ENCODE data around the gene B3GLCT. TPM values are rescaled to one million over a fixed set of nuclear protein-coding genes. Genes with fewer than 3 reads are reported as not detected.

The B3GLCT gene
- total RNA-seq, 4 donors from 2014 or later, result 1.6 to 5.7 (median 3.9) TPM

GRCh38 chr13:31248965-31249539 lies 49.3 kb downstream of the B3GLCT start:
- in situ Hi-C loops (cut with MboI; ENCODE audit: low pct_ligation_motif_present in 1 of 4, low pct_unique_long_range_greater_than_20kb in 1 of 4, low sequenced_read_pairs in 3 of 4) (loop anchor here in 3 of 4 donors (25.0 kb wide), 1 partner anchor 488 kb away; the partner anchor contains the start of gene RXFP2 (in 3 of the 3)), intact Hi-C loops (cut with DNase I; ENCODE audit: low total_unique reads) (no loop called here)
- no peaks in the 10 kb centered on the region for H3K27me3 ChIP-seq
- DNase-seq, result no peak
- H3K4me3 ChIP-seq, result no peak overlapping the region
- H3K9me3 ChIP-seq, result no peaks in the 10 kb centered on the region
- H3K4me1 ChIP-seq, result peaks cover 0 to 36% (median 10%) of the 10 kb centered on the region in 4 donors
- TF ChIP-seq POLR2AphosphoS5 (IDR thresholded peaks at IDR 0.05) (no peak), CTCF (IDR thresholded peaks at IDR 0.05) (no peak), POLR2A (IDR thresholded peaks at IDR 0.05) (no peak), EP300 (IDR thresholded peaks at IDR 0.05; ENCODE audit: low read depth) (no peak)
- H3K36me3 ChIP-seq, result no peaks in the 10 kb centered on the region
- no peak overlapping the region for H3K27ac ChIP-seq
- 58 to 63% methylated on average over 4 of the region's 4 CpGs for WGBS, 2 donors (ENCODE audit: low coverage in 1 of 2)

GRCh38 chr13:31250435-31250834 lies 50.7 kb downstream of the B3GLCT start:
- in situ Hi-C loops (cut with MboI; ENCODE audit: low pct_ligation_motif_present in 1 of 4, low pct_unique_long_range_greater_than_20kb in 1 of 4, low sequenced_read_pairs in 3 of 4), result no loop called here
- Histone ChIP-seq H3K9me3 (peaks cover 0 to 4% of the 10 kb centered on the region in 2 donors), H3K4me1 (peaks cover 0 to 28% (median 10%) of the 10 kb centered on the region in 4 donors), H3K27ac (no peak overlapping the region), H3K4me3 (no peak overlapping the region), H3K36me3 (no peaks in the 10 kb centered on the region), H3K27me3 (no peaks in the 10 kb centered on the region)
- 62% methylated on average over 7 of the region's 7 CpGs; no CpG with 5 or more reads in 1 of the 2 donors for WGBS, 2 donors (ENCODE audit: low coverage in 1 of 2)
- TF ChIP-seq EP300 (IDR thresholded peaks at IDR 0.05; ENCODE audit: low read depth) (no peak), POLR2A (IDR thresholded peaks at IDR 0.05) (no peak), POLR2AphosphoS5 (IDR thresholded peaks at IDR 0.05) (no peak), CTCF (IDR thresholded peaks at IDR 0.05) (no peak)
- intact Hi-C loops (cut with DNase I; ENCODE audit: low total_unique reads), result no loop called here
- peak; percentile 43 for DNase-seq

- Histone ChIP-seq H3K27me3 (no peaks in the 10 kb centered on the region), H3K4me1 (no peaks in the 10 kb centered on the region), H3K36me3 (no peaks in the 10 kb centered on the region), H3K4me3 (no peak overlapping the region), H3K9me3 (peaks cover 4 to 5% of the 10 kb centered on the region in 2 donors), H3K27ac (no peak overlapping the region)
- intact Hi-C loops (cut with DNase I; ENCODE audit: low total_unique reads) (no loop called here), in situ Hi-C loops (cut with MboI; ENCODE audit: low pct_ligation_motif_present in 1 of 4, low pct_unique_long_range_greater_than_20kb in 1 of 4, low sequenced_read_pairs in 3 of 4) (no loop called here)
- DNase-seq, result no peak
- TF ChIP-seq POLR2AphosphoS5 (IDR thresholded peaks at IDR 0.05) (no peak), POLR2A (IDR thresholded peaks at IDR 0.05) (no peak), CTCF (IDR thresholded peaks at IDR 0.05) (no peak), EP300 (IDR thresholded peaks at IDR 0.05; ENCODE audit: low read depth) (no peak)
- WGBS, 2 donors (ENCODE audit: low coverage in 1 of 2), result 80 to 90% methylated on average over 2 of the region's 2 CpGs
Measured at GRCh38 chr13:31261241-31261640, 61.5 kb downstream of the B3GLCT start.

GRCh38 chr13:31263346-31263745 lies 63.6 kb downstream of the B3GLCT start:
- WGBS, 2 donors (ENCODE audit: low coverage in 1 of 2), result 92% methylated on average over 1 of the region's 1 CpG; no CpG with 5 or more reads in 1 of the 2 donors
- no peaks in the 10 kb centered on the region for H3K27me3 ChIP-seq

More at GRCh38 chr13:31263346-31263745, 63.6 kb downstream of the B3GLCT start:
- Histone ChIP-seq H3K9me3 (peaks cover 4% of the 10 kb centered on the region in 2 donors), H3K27ac (no peak overlapping the region), H3K36me3 (no peaks in the 10 kb centered on the region), H3K4me3 (no peak overlapping the region), H3K4me1 (no peaks in the 10 kb centered on the region)
- in situ Hi-C loops (cut with MboI; ENCODE audit: low pct_ligation_motif_present in 1 of 4, low pct_unique_long_range_greater_than_20kb in 1 of 4, low sequenced_read_pairs in 3 of 4) (no loop called here), intact Hi-C loops (cut with DNase I; ENCODE audit: low total_unique reads) (no loop called here)
- DNase-seq, result no peak
- TF ChIP-seq POLR2AphosphoS5 (IDR thresholded peaks at IDR 0.05), result no peak
- TF ChIP-seq CTCF (IDR thresholded peaks at IDR 0.05), result no peak
- no peak for TF ChIP-seq EP300 (IDR thresholded peaks at IDR 0.05; ENCODE audit: low read depth)
- no peak for TF ChIP-seq POLR2A (IDR thresholded peaks at IDR 0.05)
